Skin epidermis (tissue), 12 donors: Measurements from ENCODE around the gene RRP1B.
"Not testable (repeated sequence)": the region's sequence is repeated elsewhere in the genome, so short reads cannot be mapped to it uniquely, and the experiment has no call there.

Source experiments
- H3K27ac ChIP-seq, 21 experiments: fragments of 200-600 bp; sonication (generic) in 11 of 21; one replicate each; pipeline ENCODE4 v1.5.0; 2020; ENCODE audit warnings: mild to moderate bottlenecking in 3 of 21, inconsistent platforms in 2 of 21, moderate library complexity in 2 of 21
- H3K4me3 ChIP-seq, 7 experiments: fragments of 200-600 bp; sonication (generic) in 2 of 7; one replicate each; pipeline ENCODE4 v1.5.0; 2020; ENCODE audit warnings: inconsistent platforms in 2 of 7, mild to moderate bottlenecking in 2 of 7, moderate library complexity in 1 of 7

The RRP1B gene, protein sequence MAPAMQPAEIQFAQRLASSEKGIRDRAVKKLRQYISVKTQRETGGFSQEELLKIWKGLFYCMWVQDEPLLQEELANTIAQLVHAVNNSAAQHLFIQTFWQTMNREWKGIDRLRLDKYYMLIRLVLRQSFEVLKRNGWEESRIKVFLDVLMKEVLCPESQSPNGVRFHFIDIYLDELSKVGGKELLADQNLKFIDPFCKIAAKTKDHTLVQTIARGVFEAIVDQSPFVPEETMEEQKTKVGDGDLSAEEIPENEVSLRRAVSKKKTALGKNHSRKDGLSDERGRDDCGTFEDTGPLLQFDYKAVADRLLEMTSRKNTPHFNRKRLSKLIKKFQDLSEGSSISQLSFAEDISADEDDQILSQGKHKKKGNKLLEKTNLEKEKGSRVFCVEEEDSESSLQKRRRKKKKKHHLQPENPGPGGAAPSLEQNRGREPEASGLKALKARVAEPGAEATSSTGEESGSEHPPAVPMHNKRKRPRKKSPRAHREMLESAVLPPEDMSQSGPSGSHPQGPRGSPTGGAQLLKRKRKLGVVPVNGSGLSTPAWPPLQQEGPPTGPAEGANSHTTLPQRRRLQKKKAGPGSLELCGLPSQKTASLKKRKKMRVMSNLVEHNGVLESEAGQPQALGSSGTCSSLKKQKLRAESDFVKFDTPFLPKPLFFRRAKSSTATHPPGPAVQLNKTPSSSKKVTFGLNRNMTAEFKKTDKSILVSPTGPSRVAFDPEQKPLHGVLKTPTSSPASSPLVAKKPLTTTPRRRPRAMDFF

DNA sequence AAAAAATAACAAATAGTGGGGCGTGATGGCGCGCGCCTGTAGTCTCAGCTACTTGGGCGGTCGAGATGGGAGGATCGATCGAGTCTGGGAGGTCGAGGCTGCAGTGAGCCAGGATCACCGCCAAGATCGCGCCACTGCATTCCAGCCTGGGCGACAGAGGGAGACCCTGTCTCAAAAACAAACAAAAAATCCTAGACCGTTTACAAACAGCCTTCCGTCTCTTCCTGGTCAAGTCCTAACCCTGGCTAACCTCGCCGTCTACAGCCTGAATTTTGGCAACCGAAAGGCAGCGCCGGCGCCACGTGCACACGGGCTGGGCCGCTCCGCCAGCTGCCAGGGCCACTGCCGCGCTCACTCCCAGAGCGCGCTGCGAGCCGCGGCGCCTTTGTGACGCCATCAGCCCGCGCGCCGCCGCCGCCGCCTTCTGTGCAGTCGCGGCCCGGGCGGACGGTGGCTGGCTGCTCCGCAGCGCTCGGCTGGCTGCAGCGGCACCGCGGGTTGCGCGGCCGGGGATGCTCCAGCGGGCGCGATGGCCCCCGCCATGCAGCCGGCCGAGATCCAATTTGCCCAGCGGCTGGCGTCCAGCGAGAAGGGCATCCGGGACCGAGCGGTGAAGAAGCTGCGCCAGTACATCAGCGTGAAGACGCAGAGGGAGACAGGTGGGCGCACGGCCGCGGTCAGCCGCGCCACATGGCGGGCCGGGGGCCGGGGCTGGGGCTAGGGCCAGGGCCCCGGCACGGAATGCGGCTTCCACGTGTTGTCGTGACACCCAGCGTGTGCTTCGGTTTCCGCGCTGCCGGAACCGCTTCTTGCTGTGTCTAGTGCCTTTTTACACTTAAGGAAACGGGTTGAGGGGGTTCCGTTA is at the start of gene RRP1B, which contains the start of gene HSF2BP:
RRP1B (plus strand) TSS at position 425 of the 865 bp plus-strand sequence; CDS start at position 530, 105 bp downstream.
HSF2BP (minus strand) TSS at position 353 of the 865 bp plus-strand sequence. CDS start 1,392 bp downstream, outside the sequence.
- Histone ChIP-seq H3K4me3 (peak within 1 kb of the TSS; percentile 88 to 100 (median 98)), H3K27ac (peak within 1 kb of the TSS; percentile 61 to 93 (median 86))

DNA sequence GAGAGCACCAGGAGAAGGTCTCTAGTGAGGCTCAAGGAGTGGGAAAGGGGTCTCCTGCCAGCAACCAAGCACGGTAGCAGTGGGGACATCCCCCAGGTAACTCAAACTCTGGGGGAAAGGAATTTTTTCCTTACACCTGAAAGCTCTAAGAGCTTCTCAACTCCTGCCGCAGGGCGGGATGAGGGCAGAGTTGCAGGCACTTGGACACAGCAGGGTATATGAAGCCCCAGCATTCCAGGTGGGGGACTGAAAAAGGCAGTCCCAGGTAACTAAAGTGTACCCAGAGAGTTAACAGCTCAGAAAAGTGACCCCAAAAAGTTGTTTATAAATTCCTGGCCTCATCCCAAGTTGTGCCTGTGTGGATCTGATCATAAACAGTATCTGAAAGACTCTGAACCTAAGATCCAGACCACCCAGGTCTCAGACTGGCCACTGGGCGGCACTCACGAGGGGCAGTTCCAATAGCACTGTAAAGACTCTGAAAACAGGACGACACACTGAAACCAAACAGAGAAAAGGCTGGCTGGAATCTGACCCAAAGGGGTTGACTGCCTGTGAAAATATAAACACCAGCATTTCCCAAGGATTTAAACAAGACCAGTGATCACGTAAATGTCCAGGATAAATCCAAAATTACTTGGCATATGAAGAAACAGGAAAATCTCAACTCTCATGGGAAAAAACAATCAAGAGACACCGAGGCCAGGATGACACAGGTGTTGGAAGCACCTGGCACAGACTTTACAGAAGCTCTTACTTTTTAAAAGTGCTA is 47.6 kb upstream of the RRP1B start:
- peak overlapping the region in 2 of 21 experiments; percentile 14 to 65 for H3K27ac ChIP-seq
- no peak overlapping the region for H3K4me3 ChIP-seq

DNA sequence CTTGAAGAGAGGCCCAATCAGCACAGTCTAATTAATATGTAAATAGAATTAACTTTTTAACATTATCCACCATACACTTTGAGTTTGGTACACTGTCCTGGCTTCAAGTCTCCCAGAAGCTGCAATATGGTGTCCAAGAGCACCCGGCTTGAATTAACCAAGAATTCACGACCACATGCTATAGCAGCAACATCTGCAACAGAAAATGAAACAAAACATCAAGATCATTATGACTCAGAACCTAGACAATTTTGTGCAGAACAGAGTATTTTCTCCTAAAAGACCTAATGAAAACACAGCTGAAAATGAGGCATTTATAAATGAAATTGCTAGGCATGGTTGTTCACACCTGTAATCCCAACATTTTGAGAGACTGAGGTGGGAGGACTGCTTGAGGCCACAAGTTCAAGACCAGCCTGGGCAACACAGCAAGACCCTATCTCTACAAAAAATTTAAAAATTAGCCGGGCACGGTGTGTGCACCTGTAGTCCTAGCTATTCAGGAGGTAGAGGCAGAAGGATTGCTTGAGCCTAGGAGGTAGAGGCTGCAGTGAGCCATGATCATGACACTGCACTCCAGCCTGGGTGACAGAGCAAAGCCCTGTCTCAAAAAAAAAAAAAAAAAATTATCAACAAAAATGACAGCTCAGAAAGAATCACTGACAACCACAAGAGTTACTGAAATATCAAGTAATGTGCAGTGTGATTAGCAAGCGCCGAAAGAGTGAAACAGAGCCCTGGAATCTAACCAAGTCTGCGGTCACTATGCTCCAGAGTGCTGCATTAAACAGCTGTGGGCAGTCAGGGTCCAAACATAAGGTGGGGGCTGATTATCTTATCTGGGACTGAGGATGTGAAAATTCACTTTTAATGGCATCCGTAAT is 45.4 kb upstream of the RRP1B start:
- Histone ChIP-seq H3K4me3 (no peak overlapping the region), H3K27ac (no peak overlapping the region)

DNA sequence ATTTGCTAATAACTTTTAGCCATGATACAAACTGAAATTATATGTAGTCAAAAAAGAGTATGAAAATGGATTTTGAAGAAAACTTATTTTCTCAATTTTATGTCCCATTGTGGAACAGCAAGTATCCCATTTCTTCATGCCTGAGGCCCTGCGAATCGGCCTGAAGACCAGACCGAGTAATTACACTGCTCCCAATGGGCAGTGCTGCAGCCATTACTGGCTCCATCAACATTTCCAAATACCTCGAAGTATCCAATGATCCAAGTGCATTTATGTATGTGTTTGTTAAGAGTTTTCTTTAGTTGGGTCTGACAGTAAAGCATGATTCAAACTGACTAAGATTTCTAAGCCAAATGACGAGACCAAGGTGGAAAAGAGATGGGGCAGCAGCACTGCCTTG is 44.5 kb upstream of the RRP1B start:
- no peak overlapping the region for H3K27ac ChIP-seq
- H3K4me3 ChIP-seq, result no peak overlapping the region

DNA sequence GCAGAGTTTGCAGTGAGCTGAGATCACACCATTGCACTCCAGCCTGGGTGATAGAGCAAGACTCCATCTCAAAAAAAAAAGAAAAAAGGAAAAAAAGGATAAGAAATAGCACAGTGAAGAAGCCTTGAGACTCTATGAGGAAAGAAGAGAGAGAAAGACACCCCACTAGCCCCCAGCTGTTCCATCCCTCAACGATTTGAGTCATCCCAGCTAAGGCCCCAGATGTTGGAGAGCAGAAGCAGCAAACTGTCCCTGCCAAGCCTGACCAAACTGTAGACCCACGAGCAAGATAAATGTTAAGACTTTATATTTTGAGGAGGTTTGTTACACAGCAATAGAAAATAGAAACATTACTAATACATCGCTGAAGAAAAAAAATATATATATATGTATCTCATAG is 42.5 kb upstream of the RRP1B start:
- H3K4me3 ChIP-seq, H3K27ac ChIP-seq: not testable (repeated sequence)

DNA sequence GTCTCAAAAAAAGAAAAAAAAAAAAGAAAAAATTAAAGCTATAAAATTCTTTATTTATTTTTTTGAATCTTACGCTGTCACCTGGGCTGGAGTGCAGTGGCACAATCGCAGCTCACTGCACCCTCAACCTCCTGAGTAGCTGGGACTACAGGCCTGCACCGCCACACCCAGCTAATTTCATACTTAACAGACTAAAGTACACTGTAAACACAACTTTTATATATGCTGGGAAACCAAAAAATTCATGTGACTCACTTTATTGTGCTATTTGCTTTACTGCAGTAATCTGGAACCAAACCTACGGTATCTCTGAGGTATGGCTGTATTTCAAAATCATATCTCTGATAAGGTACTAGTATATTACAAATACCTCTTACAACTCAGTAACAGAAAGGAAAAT is 40.4 kb upstream of the RRP1B start:
- Histone ChIP-seq H3K4me3 (no peak overlapping the region), H3K27ac (no peak overlapping the region)

DNA sequence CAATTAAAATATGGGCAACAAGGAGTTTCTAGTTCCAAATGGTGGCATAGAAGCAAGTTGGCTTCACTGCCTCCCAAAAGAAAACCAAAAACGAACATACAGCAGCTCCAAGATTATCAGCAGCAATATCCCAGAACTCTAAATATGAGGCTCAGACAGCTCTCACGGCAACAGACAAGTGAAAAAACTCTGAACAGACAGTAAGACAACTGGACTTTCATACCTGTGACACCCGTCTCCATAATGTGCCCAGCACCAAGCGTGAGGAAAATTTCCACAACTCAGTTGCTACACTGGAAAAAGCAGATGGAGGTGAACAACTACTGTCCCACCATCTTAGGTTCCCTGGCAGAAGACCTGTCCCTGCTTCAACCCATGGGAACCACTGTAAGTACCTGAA is 40.0 kb upstream of the RRP1B start:
- no peak overlapping the region for H3K27ac ChIP-seq
- no peak overlapping the region for H3K4me3 ChIP-seq

DNA sequence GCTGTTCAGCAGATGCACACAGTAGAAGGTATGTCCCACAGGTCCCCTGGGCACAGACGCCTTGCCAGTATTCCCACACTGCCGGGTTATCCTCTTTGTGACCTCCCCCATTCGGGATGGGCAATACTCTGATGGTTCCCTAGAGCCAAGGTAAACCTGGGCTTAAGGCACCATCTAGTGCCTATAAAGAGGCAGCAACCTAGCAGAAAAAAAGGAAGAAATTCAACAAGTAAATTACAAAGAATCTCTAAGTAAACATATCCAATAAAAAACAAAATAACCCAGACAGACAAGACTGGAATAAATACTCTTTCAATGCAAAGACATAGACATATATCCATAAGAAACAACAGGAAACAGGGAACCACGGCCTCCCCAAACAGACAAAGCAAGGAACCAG is 39.5 kb upstream of the RRP1B start:
- Histone ChIP-seq H3K4me3 (no peak overlapping the region), H3K27ac (no peak overlapping the region)

DNA sequence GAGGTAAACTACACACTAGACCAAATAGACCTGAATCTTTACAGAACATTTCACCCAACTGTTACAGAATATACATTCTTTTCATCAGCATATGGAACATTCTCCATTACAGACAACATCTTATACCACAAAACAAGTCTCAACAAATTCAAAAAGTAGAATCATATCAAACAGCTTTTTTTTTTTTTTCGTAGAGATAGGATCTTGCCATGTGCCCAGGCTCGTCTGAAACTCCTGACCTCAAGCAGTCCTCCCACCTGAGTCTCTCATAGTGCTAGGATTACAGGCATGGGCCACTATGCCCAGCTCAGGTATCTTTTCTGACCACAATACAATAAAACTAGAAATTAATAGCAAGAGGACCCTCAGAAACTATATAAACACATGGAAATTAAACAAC is 36.6 kb upstream of the RRP1B start:
- Histone ChIP-seq H3K4me3 (no peak overlapping the region), H3K27ac (no peak overlapping the region)

DNA sequence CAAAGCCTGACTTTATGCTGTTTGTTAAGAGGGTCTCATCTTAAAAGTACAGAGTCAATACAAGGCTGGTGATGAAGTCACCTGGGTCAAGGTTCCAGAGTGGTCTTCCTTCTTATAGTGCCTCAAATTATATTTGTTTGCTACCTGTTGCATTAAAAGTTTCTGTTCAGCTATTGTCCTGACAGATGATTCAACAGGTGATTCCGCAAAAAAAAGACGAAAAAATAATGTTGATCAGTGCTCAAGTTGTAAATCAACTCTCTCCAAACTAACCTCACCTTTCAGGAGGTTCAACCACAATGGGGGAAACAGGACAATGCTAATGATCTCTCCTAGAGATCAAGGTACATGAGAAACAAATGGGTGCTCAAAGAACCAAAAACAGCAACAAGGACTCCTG is 35.8 kb upstream of the RRP1B start:
- Histone ChIP-seq H3K4me3 (no peak overlapping the region), H3K27ac (no peak overlapping the region)

DNA sequence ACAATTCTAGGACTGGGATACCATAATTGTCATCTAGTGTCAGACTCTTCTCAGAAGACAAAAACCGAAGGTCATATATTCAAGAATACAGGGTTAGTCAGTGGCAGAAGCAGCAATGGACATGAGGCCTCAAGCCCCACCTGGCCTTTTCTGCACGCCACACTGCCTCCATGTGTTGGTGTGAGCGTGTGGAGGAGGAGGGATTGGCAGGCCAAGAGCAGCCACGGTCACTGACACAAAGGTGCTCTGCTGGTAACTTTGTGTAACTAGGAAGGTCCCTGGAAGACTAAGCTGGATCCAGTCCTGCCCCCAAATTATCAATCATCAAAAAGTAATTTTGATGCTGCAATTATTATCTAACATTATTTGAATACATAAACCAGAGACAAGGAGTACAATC is 35.0 kb upstream of the RRP1B start:
- no peak overlapping the region for H3K27ac ChIP-seq

DNA sequence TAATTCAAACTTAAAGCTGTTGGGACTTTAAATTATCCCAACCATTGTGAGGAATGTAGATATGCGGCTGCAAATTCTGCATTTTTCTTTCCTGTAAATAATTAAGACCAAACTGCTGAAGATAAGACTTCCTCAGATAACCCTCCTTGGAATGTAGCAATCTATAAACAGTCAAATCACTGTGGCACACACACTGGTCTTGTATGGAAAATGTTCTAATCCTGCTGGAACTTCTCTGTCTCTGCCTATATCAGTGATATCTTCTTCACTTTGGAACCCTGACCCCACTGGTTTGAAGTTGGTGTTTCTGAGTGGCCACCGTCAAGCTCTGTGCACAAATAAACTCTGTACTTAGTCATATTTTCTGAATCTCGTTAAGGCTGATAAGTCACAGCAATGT is 33.0 kb upstream of the RRP1B start:
- Histone ChIP-seq H3K4me3 (no peak overlapping the region), H3K27ac (no peak overlapping the region)

More for the DNA sequence above, 35.0 kb upstream of the RRP1B start:
- H3K4me3 ChIP-seq, result no peak overlapping the region

DNA sequence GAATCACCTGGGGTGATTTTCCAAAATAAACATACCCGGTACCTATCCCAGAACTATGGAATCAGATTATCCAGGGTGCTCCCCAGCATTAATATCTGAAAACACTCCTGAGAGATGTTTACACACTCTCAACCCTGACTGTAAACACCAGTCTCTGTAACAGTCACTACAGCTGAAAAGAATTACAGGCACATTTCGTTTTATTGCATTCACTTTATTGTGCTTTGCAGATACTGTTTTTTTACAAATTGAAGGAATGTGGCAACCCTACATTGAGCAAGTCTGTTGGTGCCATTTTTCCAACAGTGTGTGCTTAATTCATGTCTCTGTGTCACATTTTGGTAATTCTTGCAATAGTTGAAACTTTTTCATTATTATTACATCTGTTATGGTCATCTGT is 31.8 kb upstream of the RRP1B start:
- Histone ChIP-seq H3K4me3 (no peak overlapping the region), H3K27ac (no peak overlapping the region)

DNA sequence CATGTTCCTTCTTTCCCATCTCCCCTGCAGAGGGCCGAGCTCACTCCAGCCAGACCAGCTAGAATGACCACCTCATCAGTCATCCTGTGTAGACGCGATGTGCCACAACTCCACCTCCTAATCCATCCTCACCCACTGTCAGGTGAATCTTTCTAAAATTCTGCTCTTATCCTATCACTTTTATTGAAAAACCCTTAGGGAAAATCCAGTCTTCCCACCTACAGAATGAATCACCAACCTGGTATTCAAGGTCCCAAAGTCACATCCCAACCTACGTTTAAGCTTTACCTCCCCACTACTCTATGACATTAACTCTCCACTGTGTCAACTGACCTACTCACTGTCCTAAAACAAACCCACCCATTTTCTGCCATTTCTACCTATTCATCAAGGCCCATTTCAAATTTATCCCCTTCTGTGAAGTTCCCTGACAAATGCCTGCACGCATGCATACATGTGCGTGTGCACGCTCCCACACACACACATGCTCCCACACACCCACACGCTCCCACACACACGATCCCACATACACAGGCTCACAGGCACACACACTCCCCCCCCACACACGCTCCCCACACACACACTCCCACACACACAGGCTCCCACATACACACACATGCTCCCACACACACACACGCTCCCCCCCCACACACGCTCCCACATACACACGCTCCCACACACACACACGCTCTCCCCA is 27.8 kb upstream of the RRP1B start:
- no peak overlapping the region for H3K4me3 ChIP-seq

DNA sequence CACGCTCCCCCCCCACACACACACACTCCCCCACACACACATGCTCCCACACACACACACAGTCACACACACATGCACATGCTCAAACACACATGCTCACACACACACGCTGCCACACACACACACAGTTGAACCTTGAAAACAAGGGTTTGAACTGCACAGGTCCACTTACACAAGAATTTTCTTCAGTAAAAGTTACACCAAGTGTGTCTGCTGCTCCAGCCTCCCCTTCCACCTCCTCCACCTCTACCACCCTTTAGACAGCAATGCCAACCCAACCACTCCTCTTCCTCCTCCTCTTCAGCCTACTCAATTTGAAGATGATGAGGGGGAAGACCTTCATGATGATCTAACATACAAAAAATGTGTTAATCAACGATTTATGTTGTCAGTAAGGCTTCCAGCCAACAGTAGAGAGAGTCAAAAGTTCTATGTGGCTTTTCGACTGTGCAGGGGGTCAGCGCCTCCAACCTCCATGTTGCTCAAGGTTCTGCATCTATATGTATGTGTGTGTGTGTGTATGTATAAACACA is 26.9 kb upstream of the RRP1B start:
- Histone ChIP-seq H3K27ac (no peak overlapping the region), H3K4me3 (no peak overlapping the region)

More for the DNA sequence above, 27.8 kb upstream of the RRP1B start:
- no peak overlapping the region for H3K27ac ChIP-seq

DNA sequence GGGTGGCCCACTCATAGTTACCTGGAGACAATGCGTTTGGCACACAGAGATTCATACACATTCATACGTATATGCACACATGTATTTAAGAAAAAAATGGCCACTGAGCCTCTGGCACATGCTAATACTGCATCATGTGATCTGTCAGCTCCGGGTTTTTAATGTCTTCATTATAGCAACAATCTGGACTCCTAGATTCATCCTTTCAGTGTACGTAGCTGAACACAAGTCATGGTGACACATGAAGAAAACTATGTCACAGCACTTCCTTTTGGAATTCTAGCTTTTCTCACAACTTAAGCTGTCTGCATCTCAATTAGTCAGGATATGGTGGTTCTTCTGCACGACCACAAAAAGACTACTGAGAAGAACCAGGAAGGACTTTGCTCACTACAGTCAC is 24.7 kb upstream of the RRP1B start:
- H3K27ac ChIP-seq, result no peak overlapping the region
- H3K4me3 ChIP-seq, result no peak overlapping the region

DNA sequence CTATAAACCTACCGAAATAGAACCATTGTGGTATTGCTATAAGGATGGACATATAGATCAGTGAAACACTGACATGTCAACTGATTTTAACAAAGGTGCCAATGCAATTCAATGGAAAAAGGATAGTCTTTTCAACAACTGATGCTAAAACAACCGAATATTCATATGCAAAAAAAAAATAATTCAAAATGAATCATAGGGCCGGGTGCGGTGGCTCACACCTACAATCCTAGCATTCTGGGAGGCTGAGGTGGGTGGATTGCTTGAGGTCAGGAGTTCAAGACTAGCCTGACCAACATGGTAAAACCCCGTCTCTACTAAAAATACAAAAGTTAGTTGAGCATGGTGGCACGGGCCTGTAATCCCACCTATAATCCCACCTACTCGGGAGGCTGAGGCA is 23.9 kb upstream of the RRP1B start:
- Histone ChIP-seq H3K27ac (no peak overlapping the region), H3K4me3 (no peak overlapping the region)
